LHCN-M2 (cell line): ENCODE results near the gene RAPGEF1. TPM values are rescaled to one million over a fixed set of nuclear protein-coding genes. Genes with fewer than 3 reads are reported as not detected.

Experiments used
- DNase-seq: peaks from one replicate; pipeline ENCODE4 v3.0.0-alpha.2; 2012; ENCODE audit warnings: low read depth
- total RNA-seq: library from RNA; depleted of rRNA; stranded (reverse); fragments of >200 nt; gene quantifications from 2 replicates; pipeline ENCODE4 v1.2.3, GENCODE V29; 2014; rRNA removed

Gene RAPGEF1
- total RNA-seq, 1 experiment from 2014 or later = 44.9 TPM

- DNase-seq = no peak
Observed at GRCh38 chr9:131534721-131535237, 205.1 kb downstream of the RAPGEF1 start.

- peak; percentile 72 for DNase-seq
Observed at GRCh38 chr9:131530920-131531832, 208.7 kb downstream of the RAPGEF1 start, which contains the start of gene UCK1. Gene UCK1, minus strand, starts transcription at chr9:131531263. Its CDS starts 89 bp downstream, at chr9:131531174.

GRCh38 chr9:131530546-131530919, 209.3 kb downstream of the RAPGEF1 start:
- DNase-seq = peak; percentile 52

GRCh38 chr9:131529597-131530545, 210.0 kb downstream of the RAPGEF1 start:
- DNase-seq = no peak

GRCh38 chr9:131528886-131529505, 210.9 kb downstream of the RAPGEF1 start:
- no peak for DNase-seq

GRCh38 chr9:131528186-131528585, 211.7 kb downstream of the RAPGEF1 start:
- no peak for DNase-seq

Other genes starting within 250 kb of the RAPGEF1 start
- gene POMT1, start 237.2 kb downstream of the RAPGEF1 start, total RNA-seq = 27.8 and 31.1 TPM in 2 replicates
- gene UCK1, start 208.8 kb downstream of the RAPGEF1 start, total RNA-seq = 44.1 and 54.4 TPM in 2 replicates
- gene PRRT1B, start 194.6 kb downstream of the RAPGEF1 start, total RNA-seq = not detected in 2 replicates